Uterus (tissue), 4 donors: ENCODE measurements around the gene MYADML2. TPM values are rescaled to one million over a fixed set of nuclear protein-coding genes. Genes with fewer than 3 reads are reported as not detected.

Source experiments
- DNase-seq, 2 donors: peaks; one replicate each; pipeline ENCODE4 v3.0.0-alpha.2; 2019 to 2020
- H3K27ac ChIP-seq, 2 donors: fragments of 200-600 bp; sonication (generic); 1 replicate in 1 of 2; 2 replicates in 1 of 2; pipeline ENCODE4 v1.5.1; 2016 to 2018
- H3K27me3 ChIP-seq, 2 donors: fragments of 200-600 bp; sonication (generic); one replicate each; pipeline ENCODE4 v1.5.1; 2018 to 2019; ENCODE audit warnings: control low read depth in 1 of 2
- H3K36me3 ChIP-seq, 2 donors: fragments of 200-600 bp; sonication (generic); one replicate each; pipeline ENCODE4 v1.5.1; 2019; ENCODE audit warnings: control low read depth in 1 of 2
- H3K4me1 ChIP-seq, 2 donors: fragments of 200-600 bp; sonication (generic); one replicate each; pipeline ENCODE4 v1.5.1; 2018 to 2019; ENCODE audit warnings: control low read depth in 1 of 2
- H3K4me3 ChIP-seq, 2 donors: fragments of 200-600 bp; sonication (generic); 1 replicate in 1 of 2; 2 replicates in 1 of 2; pipeline ENCODE4 v1.5.1; 2018 to 2019; ENCODE audit warnings: mild to moderate bottlenecking in 1 of 2
- H3K9me3 ChIP-seq, 2 donors: fragments of 200-600 bp; sonication (generic); one replicate each; pipeline ENCODE4 v1.5.1; 2019; ENCODE audit warnings: control low read depth in 1 of 2
- CTCF ChIP-seq, 4 experiments: fragments of 200-600 bp in 2 of 4; fragments of 450-650 bp in 2 of 4; sonication (generic) in 2 of 4; IDR thresholded peaks; one replicate each; pipeline ENCODE4 v1.5.1; 2016 to 2019; ENCODE audit warnings: antibody characterized with exemption in 4 of 4, mild to moderate bottlenecking in 2 of 4, moderate library complexity in 1 of 4
- POLR2A ChIP-seq, 2 donors: fragments of 450-650 bp; IDR thresholded peaks; one replicate each; pipeline ENCODE4 v1.6.1; 2016; ENCODE audit warnings: antibody characterized with exemption in 2 of 2, mild to moderate bottlenecking in 1 of 2, moderate library complexity in 1 of 2
- intact Hi-C: fragments of 100-400 bp; cut with DNase I; formaldehyde crosslinking; loops from one replicate; pipeline ENCODE4 v1.15.1; 2023; ENCODE audit warnings: low total_unique reads
- total RNA-seq, 4 donors: library from RNA; depleted of rRNA in 3 of 4; stranded (reverse); fragments of >200 nt in 3 of 4; gene quantifications; one replicate each; pipeline versions ENCODE4 v1.1.0 to v1.2.4, GENCODE V29; 2014 to 2023
- donor health status: DM: yes; HTN: yes; CAD: no.

MYADML2 gene
- total RNA-seq, 4 donors from 2014 or later, result not detected

- intact Hi-C loops, result no loop called here
- Histone ChIP-seq H3K36me3 (no peaks in the 10 kb centered on the region), H3K27ac (peak overlapping the region; percentile 88 to 93), H3K9me3 (no peaks in the 10 kb centered on the region), H3K4me1 (peaks cover 4 to 30% of the 10 kb centered on the region in 2 donors), H3K4me3 (peak overlapping the region; percentile 60 to 90), H3K27me3 (no peaks in the 10 kb centered on the region)
- peak; percentile 70 to 72 for DNase-seq
- no peak for TF ChIP-seq CTCF (IDR thresholded peaks at IDR 0.05)
- peak; percentile 4 to 6 for TF ChIP-seq POLR2A (IDR thresholded peaks at IDR 0.05)
Measured at GRCh38 chr17:81926451-81927151, 20.4 kb downstream of the MYADML2 start.

GRCh38 chr17:81925860-81926450 is 21.1 kb downstream of the MYADML2 start:
- H3K9me3 ChIP-seq, result no peaks in the 10 kb centered on the region
- no peaks in the 10 kb centered on the region for H3K27me3 ChIP-seq
- no peaks in the 10 kb centered on the region for H3K36me3 ChIP-seq
- H3K4me1 ChIP-seq, result peaks cover 4 to 30% of the 10 kb centered on the region in 2 donors
- no peak for TF ChIP-seq CTCF (IDR thresholded peaks at IDR 0.05)
- no peak for TF ChIP-seq POLR2A (IDR thresholded peaks at IDR 0.05)
- peak overlapping the region; percentile 60 to 90 for H3K4me3 ChIP-seq
- intact Hi-C loops, result no loop called here
- DNase-seq, result no peak
- H3K27ac ChIP-seq, result peak overlapping the region; percentile 88 to 93

GRCh38 chr17:81924557-81925532 is 22.2 kb downstream of the MYADML2 start:
- intact Hi-C loops, result no loop called here
- Histone ChIP-seq H3K4me3 (no peak overlapping the region), H3K36me3 (no peaks in the 10 kb centered on the region), H3K9me3 (no peaks in the 10 kb centered on the region), H3K4me1 (peaks cover 4 to 30% of the 10 kb centered on the region in 2 donors), H3K27me3 (no peaks in the 10 kb centered on the region), H3K27ac (no peak overlapping the region)
- no peak for DNase-seq
- TF ChIP-seq CTCF (IDR thresholded peaks at IDR 0.05), result no peak
- no peak for TF ChIP-seq POLR2A (IDR thresholded peaks at IDR 0.05)

- H3K9me3 ChIP-seq, result no peaks in the 10 kb centered on the region
- H3K36me3 ChIP-seq, result no peaks in the 10 kb centered on the region
- H3K27ac ChIP-seq, result peak overlapping the region; percentile 22 to 57
- H3K4me1 ChIP-seq, result peaks cover 4 to 30% of the 10 kb centered on the region in 2 donors
- no peak for DNase-seq
- peak overlapping the region in 1 of 2 donors; percentile 2 for H3K4me3 ChIP-seq
- TF ChIP-seq CTCF (IDR thresholded peaks at IDR 0.05), result no peak
- H3K27me3 ChIP-seq, result no peaks in the 10 kb centered on the region
- intact Hi-C loops, result no loop called here
Measured at GRCh38 chr17:81923302-81924260, 23.5 kb downstream of the MYADML2 start.
